Brain microvascular endothelial cell (primary cell): ENCODE results near the gene PTPN7.
"Not testable (repeated sequence)": the region's sequence is repeated elsewhere in the genome, so short reads cannot be mapped to it uniquely, and the experiment has no call there.

Experiments used
- DNase-seq: peaks from one replicate; pipeline ENCODE4 v3.0.0-alpha.2; 2020
- H3K27ac ChIP-seq: fragments of 250-450 bp; sonication (Bioruptor Pico); 2 replicates; pipeline ENCODE4 v1.5.1; 2020; ENCODE audit warnings: mild to moderate bottlenecking, moderate library complexity
- H3K27me3 ChIP-seq: fragments of 250-450 bp; sonication (Bioruptor Pico); replicated peaks from 2 replicates; pipeline ENCODE4 v1.5.1; 2020; ENCODE audit warnings: mild to moderate bottlenecking
- H3K36me3 ChIP-seq: fragments of 250-450 bp; sonication (Bioruptor Pico); replicated peaks from 2 replicates; pipeline ENCODE4 v1.5.1; 2020; ENCODE audit warnings: mild to moderate bottlenecking
- H3K4me3 ChIP-seq: 2 replicates; pipeline ENCODE4 v1.5.1; 2011; ENCODE audit warnings: low read depth, mild to moderate bottlenecking, control low read depth, low read length, moderate library complexity
- in situ Hi-C: cut with HindIII; loops from 2 replicates; pipeline ENCODE4 v1.10.0; 2017; ENCODE audit warnings: low sequenced_read_pairs, low pct_ligation_motif_present
- TF ChIP-seq, protein P1 (sequence below): IDR thresholded peaks from 2 replicates; pipeline ENCODE4 v1.5.1; 2011; ENCODE audit warnings: low read depth, mild to moderate bottlenecking, moderate library complexity, low read length, control low read depth, inconsistent platforms; ENCODE audit errors: missing control alignments

The PTPN7 gene

DNA sequence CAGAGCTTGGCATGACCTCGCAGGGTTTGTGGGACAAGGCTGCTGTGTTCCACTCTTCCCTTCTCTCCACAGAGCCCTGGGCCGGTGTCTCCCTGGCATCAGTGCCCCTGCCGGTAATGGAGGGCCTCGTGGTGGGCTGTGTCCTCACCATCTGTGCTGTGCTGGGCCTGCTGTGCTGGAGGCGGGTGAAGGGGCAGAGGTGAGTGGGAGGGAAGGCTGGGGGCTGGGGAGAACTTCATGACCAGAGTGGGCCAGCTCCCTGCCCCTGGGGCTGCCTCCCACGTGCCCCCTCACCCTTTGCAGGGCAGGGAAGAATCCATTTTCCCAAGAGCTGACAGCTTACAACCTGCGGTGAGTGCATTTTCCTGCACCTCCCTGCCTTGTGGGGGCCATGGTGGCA is 21.2 kb upstream of the PTPN7 start:
- H3K27ac ChIP-seq = no peak overlapping the region
- H3K27me3 ChIP-seq = peaks cover 19% of the 10 kb centered on the region
- H3K36me3 ChIP-seq = no peaks in the 10 kb centered on the region
- no peak for DNase-seq
- no peak overlapping the region for H3K4me3 ChIP-seq
- in situ Hi-C loops = no loop called here
- TF ChIP-seq, protein P1, sequence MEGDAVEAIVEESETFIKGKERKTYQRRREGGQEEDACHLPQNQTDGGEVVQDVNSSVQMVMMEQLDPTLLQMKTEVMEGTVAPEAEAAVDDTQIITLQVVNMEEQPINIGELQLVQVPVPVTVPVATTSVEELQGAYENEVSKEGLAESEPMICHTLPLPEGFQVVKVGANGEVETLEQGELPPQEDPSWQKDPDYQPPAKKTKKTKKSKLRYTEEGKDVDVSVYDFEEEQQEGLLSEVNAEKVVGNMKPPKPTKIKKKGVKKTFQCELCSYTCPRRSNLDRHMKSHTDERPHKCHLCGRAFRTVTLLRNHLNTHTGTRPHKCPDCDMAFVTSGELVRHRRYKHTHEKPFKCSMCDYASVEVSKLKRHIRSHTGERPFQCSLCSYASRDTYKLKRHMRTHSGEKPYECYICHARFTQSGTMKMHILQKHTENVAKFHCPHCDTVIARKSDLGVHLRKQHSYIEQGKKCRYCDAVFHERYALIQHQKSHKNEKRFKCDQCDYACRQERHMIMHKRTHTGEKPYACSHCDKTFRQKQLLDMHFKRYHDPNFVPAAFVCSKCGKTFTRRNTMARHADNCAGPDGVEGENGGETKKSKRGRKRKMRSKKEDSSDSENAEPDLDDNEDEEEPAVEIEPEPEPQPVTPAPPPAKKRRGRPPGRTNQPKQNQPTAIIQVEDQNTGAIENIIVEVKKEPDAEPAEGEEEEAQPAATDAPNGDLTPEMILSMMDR = no peak

DNA sequence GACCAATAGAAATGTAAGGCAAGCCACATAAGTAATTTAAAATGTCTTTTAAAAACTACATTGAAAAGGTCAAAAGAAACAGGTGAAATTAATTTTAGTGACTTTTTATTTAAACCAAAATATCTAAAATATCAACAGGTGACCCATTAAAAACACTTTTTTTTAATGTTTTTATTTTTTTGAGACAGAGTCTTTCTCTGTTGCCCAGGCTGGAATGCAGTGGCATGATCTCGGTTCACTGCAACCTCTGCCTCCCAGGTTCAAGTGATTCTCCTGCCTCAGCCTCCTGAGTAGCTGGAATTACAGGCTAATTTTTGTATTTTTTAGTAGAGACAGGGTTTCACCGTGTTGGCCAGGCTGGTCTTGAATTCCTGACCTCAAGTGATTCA is 20.3 kb upstream of the PTPN7 start:
- H3K27ac ChIP-seq, H3K36me3 ChIP-seq, in situ Hi-C loops, DNase-seq, H3K4me3 ChIP-seq: not testable (repeated sequence)
- H3K27me3 ChIP-seq = peaks cover 19% of the 10 kb centered on the region

DNA sequence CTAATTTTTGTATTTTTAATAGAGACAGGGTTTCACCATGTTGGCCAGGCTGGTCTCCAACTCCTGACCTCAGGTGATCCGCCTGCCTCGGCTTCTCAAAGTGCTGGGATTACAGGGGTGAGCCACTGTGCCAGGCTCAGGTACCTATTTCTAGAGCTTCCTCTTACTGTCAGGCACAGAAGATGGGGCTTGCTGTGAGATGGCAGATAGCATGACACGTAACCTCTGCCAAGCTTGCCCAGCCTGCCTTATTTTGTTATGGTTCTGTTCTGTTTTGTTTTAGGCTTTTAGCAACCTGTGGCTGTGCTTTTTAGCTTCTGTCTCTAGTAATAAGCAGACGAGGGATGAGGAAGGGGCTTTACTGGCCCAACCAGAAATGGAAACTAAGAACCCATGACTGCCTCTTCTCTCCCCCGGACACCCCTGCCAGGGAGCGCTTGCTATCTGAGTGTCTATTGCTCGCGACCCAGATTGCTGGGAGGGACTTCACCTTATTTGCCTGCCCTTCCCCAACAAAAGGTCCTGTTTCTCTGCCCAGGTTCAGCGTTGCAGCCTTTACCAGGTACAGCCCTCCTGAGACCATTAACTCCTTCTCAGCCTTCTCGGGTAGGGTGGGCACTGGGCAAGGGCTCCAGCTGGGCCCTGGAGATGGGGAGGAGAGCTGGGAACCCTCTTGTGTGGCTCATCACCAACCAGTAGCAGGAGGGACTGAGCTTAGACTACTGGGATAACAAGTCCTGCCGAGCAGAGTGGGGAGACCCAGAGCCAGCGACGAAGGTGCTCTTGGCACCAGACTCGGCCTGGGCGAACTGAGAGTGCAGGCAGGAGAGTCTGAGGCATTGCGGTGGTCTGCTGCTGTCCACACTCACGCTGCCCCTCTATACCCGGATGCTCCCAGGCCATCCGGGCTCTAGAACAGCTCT is 19.7 kb upstream of the PTPN7 start:
- DNase-seq = no peak
- Histone ChIP-seq H3K4me3 (no peak overlapping the region), H3K27ac (no peak overlapping the region), H3K36me3 (no peaks in the 10 kb centered on the region), H3K27me3 (peaks cover 19% of the 10 kb centered on the region)
- TF ChIP-seq, protein P1 = no peak
- in situ Hi-C loops = no loop called here

DNA sequence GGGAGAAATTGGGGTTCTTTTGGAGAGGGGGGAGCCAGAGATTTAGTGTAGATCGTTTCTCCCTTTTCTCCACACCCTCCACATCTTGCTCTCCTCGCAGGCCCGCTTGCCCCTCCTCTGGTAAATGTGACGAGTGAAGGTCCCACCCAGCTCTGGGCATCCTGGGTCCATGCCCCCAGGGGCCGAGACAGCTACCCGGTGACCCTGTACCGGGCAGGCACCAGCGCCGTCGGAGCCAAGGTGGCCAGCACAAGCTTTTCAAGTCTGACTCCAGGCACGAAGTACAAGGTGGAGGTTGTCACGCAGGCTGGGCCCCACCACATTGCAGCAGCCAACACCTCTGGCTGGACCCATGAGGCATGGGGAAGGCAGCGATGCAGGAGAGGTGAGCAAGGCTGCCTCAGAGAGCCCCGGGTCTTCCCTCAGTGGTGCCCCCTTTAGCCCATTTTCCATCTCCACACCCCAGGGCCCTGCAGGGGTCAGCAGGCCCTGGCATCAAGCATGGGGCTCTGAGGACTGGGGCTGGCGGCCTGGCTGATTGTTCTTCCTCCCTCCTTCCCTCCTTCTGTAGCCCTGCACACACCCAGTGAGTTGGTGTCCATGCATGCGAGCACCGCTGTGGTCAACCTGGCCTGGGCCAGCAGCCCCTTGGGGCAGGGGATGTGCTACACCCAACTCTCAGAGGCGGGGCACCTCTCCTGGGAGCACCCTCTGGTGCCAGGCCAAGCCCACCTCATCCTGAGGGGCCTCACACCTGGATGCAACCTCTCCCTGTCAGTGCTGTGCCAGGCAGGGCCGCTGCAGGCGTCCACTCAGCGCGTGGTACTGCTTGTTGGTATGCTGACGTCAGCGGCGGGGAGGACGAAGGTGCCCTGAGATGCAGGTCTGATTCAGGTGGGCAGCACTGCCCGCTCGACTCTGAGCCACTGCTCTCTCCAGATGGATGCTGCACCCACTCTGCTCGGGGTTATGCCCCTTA is 16.8 kb upstream of the PTPN7 start:
- Histone ChIP-seq H3K27ac (no peak overlapping the region), H3K27me3 (peaks cover 15% of the 10 kb centered on the region), H3K36me3 (no peaks in the 10 kb centered on the region), H3K4me3 (no peak overlapping the region)
- DNase-seq = no peak
- in situ Hi-C loops = no loop called here
- TF ChIP-seq, protein P1 = no peak

DNA sequence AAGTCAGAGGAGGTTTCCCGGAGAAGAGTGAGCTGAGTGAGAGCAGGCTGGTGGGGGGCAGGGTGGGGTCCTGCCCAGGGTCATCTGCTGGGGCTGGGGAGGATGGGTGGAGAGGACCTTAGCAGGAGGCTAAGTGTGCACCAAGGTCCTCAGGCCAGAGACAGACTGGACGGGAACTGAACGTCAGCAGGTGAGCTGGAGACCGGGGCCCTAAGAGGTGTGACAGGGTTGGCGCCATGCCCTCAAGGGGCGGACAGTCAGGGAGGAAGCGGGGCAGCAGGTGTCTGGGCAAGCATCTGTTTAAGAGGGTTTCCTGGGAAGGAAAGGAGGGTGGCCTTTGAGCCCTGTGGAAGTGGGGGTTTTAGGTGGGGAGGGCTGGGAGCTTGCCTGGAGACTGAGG is 13.6 kb upstream of the PTPN7 start:
- Histone ChIP-seq H3K27ac (no peak overlapping the region), H3K4me3 (no peak overlapping the region), H3K27me3 (peaks cover 3% of the 10 kb centered on the region), H3K36me3 (no peaks in the 10 kb centered on the region)
- no peak for DNase-seq
- TF ChIP-seq, protein P1 = no peak
- in situ Hi-C loops = no loop called here

GRCh38 chr1:202172015-202172355 is 11.6 kb upstream of the PTPN7 start:
- no peak overlapping the region for H3K27ac ChIP-seq
- TF ChIP-seq, protein P1 = no peak
- in situ Hi-C loops = no loop called here
- no peak overlapping the region for H3K4me3 ChIP-seq
- H3K36me3 ChIP-seq = no peaks in the 10 kb centered on the region
- no peaks in the 10 kb centered on the region for H3K27me3 ChIP-seq
- DNase-seq = no peak
